NCI-H2171 treated with DMSO at 0.1 percent for 48 hours (cell line): ENCODE results near the gene SNX24.

Source experiments
- DNase-seq: peaks from one replicate; lab custom pipeline; 2025; lab: John Stamatoyannopoulos, UW

Gene SNX24

GRCh38 chr5:123014689-123015088, 169.3 kb downstream of the SNX24 start:
- DNase-seq, result no peak

DNA sequence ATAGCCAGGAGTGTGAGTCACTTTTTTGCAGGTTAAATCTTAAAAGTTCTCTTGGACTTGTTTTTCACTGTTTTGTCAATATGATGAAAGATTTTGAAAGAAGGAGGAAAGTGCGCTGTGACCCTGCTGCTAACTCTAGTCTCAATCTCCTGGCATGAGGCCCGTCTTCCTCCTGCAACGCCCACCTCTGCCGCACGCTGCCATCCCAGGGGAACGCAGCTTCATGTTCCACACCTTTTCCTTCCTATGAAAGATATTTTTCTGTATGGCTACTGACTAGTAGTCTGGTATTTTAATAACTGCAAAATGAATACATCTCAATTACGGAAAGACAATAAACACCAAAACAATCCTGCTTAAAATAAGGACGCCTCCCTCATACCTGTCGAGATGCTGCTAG, 182.8 kb downstream of the SNX24 start:
- DNase-seq, result no peak

DNA sequence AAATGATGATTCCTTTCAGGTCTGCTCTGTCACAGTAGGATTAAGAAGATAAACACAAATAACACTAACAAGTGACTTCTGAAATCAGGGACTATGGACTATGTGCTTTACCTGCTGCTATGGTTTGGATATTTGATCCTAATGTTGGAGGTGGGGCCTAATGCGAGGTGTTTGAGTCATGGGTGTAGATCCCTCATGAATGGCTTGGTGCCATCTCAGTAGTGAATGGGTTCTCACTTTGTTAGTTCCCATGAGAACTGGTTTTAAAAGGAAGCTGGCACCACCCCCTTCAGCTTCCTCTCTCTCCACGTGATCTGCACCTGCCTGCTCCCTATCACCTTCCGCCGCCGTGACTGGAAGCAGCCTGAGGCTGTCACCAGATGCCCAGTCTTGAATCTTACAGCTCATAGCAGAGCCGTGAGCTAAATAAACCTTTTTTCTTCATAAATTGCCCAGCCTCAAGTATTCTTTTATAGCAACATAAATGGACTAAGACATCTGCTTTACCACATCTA, 187.8 kb downstream of the SNX24 start:
- DNase-seq, result peak; percentile 14

DNA sequence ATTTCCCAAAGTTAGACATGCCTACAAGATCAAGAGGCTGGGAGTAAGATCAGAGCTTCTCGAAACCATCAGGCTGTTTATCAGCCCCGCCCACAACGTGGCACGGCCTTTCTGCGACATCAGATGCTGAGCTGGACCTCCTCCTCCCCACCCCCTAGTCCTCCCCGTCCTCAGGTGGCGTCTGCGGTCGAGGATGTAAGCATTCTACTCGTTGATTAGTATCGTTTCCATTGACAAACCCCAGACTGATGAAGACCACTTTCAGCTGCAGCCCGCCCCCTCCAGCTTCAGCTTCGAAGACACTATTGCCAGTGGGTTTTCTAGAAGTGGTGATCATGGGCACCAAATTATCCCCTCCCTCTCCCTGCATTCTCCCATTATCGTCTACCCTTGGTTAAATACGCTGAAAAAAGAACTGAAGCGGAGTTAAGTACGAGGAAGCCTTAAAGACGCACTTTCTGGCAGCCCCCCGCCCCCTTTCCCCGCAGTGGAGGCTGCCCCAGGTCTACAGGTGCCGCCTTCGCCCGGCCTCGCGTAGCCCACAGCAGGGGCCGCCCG, 190.0 kb downstream of the SNX24 start:
- DNase-seq, result no peak

GRCh38 chr5:123035918-123036390, 190.5 kb downstream of the SNX24 start:
- DNase-seq, result no peak

GRCh38 chr5:123036391-123037103, 191.1 kb downstream of the SNX24 start, which contains the start of gene PPIC:
Gene PPIC, minus strand, starts transcription at chr5:123036725. Its CDS starts 100 bp downstream, at chr5:123036625.
- peak; percentile 35 for DNase-seq

GRCh38 chr5:123037104-123037418, 191.6 kb downstream of the SNX24 start:
- no peak for DNase-seq

DNA sequence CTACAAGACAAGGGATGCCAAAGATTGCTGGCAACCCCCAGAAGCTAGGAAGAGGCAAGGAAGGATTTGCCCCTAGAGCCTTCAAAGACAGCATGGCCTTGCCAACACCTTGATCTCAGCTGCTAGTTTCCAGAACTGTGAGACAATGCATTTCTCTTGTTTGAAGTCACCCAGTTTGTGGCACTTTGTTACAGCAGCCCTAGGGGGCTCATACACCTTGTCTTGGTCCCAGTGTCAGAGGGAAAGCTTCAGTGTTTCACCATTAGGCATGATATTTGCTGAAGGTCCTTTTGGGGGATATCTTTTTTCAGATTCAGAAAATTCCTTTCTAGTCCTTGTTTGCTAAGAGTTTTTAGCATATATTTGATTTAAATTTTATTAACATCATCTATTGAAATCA, 194.3 kb downstream of the SNX24 start:
- DNase-seq, result no peak

GRCh38 chr5:123044926-123045617, 199.7 kb downstream of the SNX24 start:
- no peak for DNase-seq

DNA sequence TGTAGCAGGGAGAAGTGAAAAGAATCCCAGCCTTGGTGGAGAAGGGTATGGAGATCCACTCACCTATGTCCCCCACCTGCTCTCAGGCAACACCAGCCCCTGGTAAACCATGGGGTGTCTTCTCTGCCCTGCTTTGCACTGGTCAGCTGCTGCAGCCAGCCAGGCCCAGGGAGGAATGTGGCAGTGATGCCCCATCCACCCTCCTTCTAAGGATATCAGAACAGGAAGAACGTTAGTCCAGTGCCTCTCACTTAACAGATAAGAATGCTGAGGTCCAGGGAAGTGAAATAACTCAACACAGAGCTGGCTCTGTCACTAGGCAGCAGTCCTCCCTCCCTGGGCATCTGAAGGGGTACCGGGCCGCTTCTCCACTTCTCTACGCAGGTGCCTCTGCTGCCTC, 200.8 kb downstream of the SNX24 start:
- no peak for DNase-seq

- no peak for DNase-seq
Observed at GRCh38 chr5:123047706-123048105, 202.3 kb downstream of the SNX24 start.

DNA sequence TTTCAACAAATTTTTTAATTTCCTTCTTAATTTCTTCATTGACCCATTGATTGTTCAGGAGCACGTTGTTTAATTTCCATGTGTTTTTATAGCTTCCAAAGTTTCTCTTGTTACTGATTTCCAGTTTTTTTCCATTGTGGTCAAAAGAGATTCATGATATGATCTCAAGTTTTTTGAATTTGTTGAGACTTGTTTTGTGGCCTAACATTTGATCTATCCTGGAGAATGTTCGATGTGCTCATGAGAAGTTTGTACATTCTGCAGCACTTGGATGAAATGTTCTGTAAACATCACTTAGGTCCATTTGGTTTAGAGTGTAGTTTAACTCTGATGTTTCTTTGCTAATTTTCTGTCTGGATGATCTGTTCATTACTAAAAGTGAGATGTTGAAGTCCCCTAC, 205.8 kb downstream of the SNX24 start:
- DNase-seq, result no peak
